ENCODE results near the gene CAMK1D.
A peak's percentile ranks its signal among the peaks of the same experiment; 100 is the strongest.
"Not testable (repeated sequence)": the region's sequence is repeated elsewhere in the genome, so short reads cannot be mapped to it uniquely, and the experiment has no call there.

Gene CAMK1D

GRCh38 chr10:12470719-12471118, 121.4 kb downstream of the CAMK1D start:
- no peak for DNase-seq

DNA sequence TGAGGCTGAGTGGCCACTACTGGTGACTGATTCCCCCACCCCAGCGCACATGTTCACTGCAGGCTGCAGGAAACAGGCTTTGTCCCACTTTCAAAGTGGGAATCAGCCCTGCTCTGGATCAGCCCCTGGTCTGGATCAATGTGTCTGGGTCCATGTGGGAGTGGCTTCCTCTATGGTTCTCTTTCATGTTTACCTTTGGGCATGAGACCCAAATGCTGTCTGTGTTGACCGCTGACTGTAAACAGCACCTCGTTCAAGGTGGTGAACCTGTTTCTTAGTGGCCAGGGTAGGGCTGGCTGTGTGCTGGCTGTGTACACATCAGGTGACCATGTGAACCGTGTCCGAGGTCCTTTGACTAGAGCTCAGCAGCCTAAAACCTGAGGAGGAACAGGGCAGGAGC, 121.8 kb downstream of the CAMK1D start:
- no peak for DNase-seq

- no peak for DNase-seq
Measured at GRCh38 chr10:12473491-12473890, 124.1 kb downstream of the CAMK1D start.

DNA sequence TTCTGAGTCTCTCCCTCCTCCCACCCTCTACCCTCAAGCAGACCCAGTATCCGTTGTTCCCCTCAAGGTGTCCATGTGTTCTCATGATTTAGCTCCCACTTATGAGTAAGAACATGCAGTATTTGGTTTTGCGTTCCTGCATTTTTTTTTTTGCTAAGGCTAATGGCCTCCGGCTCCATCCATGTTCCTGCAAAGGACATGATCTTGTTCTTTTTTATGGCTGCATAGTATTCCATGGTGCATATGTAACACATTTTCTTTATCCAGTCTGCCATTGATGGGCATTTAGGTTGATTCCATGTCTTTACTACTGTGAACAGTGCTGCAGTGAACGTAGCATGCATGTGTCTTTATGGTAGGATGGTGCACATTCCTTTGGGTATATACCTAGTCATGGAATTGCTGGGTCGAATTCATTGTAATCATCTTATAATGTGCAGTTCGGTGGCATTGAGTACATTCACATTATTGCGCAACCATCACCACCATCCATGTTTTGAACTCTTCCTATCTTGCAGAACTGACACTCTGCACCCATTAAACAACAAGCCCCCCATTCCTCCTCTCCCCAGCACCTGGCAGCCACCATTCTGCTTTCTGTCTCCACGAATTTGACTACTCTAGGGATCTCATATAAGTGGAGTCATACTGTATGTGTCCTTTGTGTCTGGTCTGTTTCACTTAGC, 125.5 kb downstream of the CAMK1D start:
- DNase-seq = no peak

DNA sequence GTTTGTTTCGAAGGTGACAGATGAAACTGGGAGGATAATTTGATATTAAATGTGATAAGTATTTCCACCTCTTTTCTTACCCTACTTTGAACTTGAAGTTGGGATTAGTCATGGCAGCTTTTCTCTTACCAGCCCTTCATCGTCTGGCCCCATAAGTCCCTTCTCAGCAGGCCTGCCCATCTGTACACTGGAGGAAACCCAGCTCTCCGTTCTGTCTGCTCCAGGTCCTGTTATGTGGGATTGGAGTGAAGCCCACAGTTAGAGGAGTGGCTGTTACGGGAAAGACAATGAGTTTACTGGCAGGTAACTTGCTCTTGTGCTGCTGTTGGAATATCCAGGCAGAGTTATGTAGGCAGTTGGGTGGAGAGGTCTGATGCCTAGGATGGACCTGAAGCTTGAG, 127.3 kb downstream of the CAMK1D start:
- no peak for DNase-seq

DNA sequence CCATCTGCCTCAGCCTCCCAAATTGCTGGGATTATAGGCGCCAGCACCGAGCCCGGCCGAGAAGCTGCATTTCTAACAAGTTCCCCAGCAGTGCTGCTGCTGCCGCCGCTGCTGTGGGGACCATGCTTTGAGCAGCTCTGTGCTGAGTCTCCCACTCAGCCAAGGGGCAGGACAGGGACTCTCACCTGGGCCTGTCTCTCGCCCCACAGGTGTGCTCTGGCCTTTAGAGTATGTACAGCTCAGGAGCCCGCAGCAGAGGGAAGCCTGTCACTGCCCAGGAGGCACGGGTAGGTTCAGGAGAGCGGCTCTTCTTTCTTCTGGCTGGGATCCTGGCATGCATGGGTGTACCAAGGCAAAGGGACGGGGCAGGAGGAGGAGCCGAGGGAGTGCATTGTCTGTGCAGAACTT, 130.1 kb downstream of the CAMK1D start:
- DNase-seq = no peak

- DNase-seq = no peak
Measured at GRCh38 chr10:12479924-12480323, 130.6 kb downstream of the CAMK1D start.

GRCh38 chr10:12480440-12480839, 131.1 kb downstream of the CAMK1D start:
- no peak for DNase-seq

- no peak for DNase-seq
Measured at GRCh38 chr10:12481924-12482323, 132.6 kb downstream of the CAMK1D start.

- DNase-seq = no peak
Measured at GRCh38 chr10:12482587-12482986, 133.2 kb downstream of the CAMK1D start.

DNA sequence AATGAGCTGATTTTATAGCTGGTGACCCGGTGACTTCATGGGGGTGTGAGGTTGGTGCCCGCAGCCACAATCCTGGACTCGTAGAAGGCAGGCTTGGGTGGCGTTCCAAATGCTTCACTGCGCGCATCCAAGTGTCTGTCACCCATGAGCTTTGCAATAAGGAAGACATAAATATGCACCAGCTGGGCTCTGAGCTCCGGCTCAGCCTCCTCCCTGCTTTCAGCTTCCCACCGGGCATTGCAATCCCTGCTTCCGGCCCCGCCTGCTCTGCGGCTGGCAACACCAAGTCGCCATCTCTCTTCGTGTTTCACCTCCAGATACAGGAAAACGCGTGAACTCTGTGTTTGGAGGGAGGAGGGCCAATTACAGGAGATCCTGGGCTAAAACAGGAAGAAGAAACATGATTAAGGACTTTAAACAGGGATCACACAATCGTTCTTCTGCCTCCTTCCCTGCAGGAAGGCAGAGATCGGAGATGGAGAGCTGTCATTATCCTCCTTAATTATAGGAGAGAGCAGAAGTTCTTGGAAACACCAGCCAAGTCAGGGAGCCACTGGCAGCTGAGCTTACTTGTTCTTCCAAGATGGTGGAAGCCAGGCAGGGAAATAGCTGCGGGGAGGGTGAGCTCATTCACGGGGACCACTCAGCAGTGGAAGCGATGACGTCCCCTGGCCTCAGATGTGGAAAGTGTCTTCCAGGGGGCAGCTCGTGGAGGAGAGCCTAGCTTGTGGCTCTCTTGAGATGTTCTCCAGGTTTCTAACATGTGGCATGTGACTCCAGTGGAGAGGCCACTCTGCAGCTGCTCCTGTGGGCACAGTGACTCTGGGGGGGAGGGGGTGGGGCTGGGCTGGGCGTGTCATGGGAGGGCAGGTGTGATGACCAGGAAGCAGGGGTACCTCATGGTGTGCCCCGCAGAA, 134.9 kb downstream of the CAMK1D start:
- peak; percentile 63 to 77 for DNase-seq

- peak; percentile 74 to 75 for DNase-seq
Measured at GRCh38 chr10:12484941-12485805, 135.8 kb downstream of the CAMK1D start.

DNA sequence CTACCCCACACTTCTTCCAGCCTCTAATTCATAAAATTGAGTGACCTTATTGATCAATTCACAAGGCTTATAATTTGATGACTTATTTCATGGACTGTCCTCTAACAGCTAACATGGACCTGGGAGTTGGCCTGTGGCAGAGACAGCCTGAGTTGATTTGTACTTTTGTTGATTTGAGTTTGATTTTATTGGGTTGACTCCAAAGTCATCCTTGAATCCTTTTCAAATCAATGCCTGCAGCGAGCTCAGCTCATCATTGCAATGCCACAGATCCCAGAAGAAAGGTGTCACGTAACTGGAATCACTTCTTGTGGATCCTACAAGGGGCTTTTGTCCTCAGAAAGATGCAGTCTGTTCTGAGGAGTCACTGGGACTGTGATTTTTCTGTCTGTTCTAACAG, 138.0 kb downstream of the CAMK1D start:
- DNase-seq = no peak

DNA sequence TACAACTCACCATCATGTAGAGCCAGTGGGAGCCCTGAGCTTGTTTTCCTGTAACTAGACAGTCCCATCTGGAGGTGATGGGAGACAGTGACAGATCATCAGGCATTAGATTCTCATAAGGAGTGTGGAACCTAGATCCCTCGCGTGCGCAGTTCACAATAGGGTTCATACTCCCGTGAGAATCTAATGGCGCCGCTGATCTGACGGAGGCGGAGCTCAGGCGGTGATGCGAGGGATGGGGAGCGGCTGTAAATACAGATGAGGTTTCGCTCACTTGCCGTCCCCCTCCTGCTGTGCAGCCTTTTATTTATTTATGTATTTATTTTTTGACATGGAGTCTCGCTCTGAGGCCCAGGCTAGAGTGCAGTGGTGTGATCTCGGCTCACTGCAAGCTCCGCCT, 139.3 kb downstream of the CAMK1D start:
- DNase-seq = no peak

GRCh38 chr10:12489357-12489756, 140.0 kb downstream of the CAMK1D start:
- DNase-seq = no peak

GRCh38 chr10:12489806-12490205, 140.5 kb downstream of the CAMK1D start:
- no peak for DNase-seq

DNA sequence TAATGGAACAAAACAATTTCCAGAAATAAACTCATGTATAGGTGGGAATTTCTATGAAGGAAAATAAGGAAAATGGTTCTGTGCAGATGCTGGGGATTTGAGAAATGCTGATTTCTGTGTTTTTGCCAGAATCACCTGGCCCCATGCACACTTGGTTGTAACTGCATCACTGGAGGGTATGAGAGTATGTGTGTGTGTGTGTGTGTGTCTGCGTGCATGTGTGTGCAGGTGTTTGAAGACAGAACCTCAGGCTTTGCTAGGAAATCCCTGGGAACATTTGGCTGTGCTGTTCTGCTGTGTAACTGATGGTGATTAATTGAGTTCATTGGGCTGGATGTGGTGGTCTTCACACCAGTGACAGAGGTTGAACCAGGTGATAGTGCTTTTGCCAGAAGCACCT, 141.6 kb downstream of the CAMK1D start:
- DNase-seq = no peak

DNA sequence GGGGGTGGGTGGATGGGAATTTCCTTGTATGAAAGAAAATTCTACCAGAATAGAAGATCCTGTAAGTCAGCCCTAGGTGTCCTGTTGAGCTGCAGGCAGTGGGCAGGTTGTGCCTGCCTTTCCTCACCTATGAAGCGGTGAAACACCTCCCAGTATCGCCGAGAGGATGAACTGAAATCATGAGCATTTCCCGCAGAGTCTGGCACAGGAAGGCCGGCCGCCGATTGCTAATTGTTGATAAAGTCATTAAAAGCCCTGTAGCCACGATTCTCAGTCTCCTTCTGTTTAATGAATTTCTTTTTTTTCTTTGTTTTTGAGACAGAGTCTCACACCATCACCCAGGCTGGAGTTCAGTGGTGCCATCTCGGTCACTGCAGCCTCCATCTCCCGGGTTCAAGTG, 142.1 kb downstream of the CAMK1D start:
- DNase-seq = no peak

GRCh38 chr10:12492016-12492415, 142.7 kb downstream of the CAMK1D start:
- no peak for DNase-seq

DNA sequence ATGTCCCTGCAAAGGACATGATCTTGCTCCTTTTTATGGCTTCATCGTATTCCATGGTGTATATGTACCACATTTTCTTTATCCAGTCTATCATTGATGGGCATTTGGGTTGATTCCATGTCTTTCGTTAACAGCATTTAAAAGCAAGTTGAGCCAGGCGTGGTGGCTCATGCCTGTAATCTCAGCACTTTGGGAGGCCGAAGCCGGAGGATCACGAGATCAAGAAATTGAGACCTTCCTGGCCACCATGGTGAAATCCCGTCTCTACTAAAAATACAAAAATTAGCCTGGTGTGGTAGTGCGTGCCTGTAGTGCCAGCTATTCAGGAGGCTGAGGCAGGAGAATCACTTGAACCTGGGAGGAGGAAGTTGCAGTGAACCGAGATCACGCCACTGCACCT, 147.7 kb downstream of the CAMK1D start:
- DNase-seq = not testable (repeated sequence)

DNA sequence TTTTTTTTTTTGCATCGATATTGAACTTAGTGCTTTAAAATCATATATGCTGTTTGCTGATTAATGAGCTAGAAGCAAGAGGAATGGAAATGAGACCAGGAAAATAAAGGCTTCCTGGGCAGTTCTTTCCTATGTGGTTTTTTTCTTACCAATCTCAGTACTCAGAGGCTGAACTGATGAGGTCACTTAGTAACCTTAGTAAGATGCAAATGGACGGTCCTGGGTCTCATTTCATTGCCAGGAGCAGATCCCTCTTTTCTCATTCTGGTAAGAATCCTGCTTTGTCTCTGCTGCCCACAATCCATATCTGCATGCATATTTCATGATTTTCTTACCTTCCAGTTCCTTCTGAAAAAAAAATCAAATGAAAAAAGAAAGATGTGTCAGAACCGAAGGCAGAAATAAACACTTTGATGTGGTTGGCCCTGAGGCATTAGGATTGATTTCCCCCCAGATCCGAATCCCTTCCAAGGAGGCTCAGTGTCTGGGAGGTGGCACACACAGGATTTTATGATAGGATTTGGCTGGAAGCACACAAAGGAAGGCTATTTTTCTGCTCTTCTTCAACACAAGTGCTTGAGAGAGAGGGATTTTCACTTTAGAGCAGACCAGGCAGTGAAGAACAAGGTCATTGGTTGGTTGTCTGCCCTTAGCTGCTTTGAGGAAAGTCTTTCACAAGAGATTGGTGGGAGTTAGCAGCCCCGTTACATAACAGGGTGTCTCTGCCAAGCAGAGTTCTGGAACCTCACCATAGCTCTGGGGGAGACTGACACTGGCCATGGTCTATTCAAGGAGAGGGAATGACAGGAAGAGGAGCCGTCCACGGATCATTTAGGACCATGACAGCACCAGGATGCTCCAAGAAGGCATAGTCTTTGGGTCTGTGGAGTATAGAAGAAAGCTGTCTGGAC, 150.0 kb downstream of the CAMK1D start:
- no peak for DNase-seq
